ENCODE data around the gene URAD.
"Not testable (repeated sequence)": the region's sequence is repeated elsewhere in the genome, so short reads cannot be mapped to it uniquely, and the experiment has no call there.

The URAD gene

DNA sequence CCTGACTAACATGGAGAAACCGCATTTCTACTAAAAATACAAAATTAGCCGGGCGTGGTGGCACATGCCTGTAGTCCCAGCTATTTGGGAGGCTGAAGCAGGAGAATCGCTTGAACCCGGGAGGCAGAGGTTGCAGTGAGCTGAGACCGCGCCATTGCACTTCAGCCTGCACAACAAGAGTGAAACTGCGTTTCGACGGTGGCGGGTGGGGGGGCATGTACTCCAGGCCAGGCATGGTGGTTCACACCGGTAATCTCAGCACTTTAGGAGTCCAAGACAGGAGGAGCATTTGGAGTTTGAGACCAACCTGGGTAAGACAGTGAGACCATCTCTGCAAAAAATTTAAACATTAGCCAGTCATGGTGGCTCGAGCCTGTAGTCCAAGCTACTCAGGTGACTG lies 24.3 kb downstream of the URAD start:
- peaks cover 62% of the 10 kb centered on the region for H3K4me1 ChIP-seq (ENCODE audit: control insufficient read depth, insufficient read depth, low read length)
- H3K4me3 ChIP-seq (ENCODE audit: low read depth, low read length) = peak overlapping the region; percentile 16; the same call in 1 of the 2 replicates
- not testable (repeated sequence) for H3K9me3 ChIP-seq (ENCODE audit: control insufficient read depth, insufficient read depth, low read depth, low read length); H3K27ac ChIP-seq (ENCODE audit: low read depth, low read length); H3K36me3 ChIP-seq (ENCODE audit: control insufficient read depth, insufficient read depth, low read length)
- peaks cover 100% of the 10 kb centered on the region for H3K27me3 ChIP-seq (ENCODE audit: control insufficient read depth, insufficient read depth, low read length)
- peak overlapping the region; percentile 97 for H3K9ac ChIP-seq (ENCODE audit: low read length)

DNA sequence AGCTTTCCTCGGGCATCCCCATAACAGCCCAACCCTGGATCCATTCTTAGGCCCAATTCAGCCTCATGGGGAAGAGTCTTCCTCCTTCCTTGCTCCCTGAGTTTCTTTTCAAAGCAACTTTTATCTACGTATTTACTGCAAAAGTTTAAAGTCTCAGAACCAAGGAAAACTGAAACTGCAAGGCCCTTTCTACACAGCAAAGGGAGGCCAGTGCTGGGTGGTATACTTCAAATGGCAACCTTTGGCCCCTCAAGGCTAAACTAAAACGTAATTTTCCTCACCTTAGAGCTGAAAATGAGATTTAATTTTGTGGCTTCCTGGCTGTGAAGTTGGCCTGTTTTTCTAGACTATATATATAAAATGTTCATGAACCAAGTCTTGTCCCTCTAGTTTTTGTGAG lies 25.0 kb downstream of the URAD start:
- H3K36me3 ChIP-seq (ENCODE audit: control insufficient read depth, insufficient read depth, low read length) = no peaks in the 10 kb centered on the region

DNA sequence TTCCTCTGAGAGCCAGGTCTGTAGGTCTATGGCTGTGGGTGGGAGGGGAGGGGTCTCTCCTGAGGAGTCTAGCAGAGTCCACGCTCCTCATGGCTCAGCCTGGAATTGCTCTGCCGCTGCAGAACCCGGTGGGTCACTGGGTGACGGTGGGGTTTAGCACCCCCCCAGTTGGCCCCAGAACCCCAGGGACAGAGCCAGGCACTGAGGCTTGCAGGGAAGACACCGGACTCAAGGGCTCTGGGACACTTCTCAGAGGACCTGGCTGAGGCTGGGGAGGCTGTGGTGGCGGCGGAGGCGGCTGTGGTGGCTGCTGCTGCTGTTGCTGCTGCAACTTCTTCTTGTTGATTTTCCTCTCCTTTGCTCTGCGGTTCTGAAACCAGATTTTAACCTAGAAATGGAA lies 25.5 kb downstream of the URAD start:
- Histone ChIP-seq H3K9ac (ENCODE audit: low read length) (peak overlapping the region; percentile 51), H3K4me1 (ENCODE audit: control insufficient read depth, insufficient read depth, low read length) (peaks cover 53% of the 10 kb centered on the region), H3K36me3 (ENCODE audit: control insufficient read depth, insufficient read depth, low read length) (no peaks in the 10 kb centered on the region), H3K9me3 (ENCODE audit: control insufficient read depth, insufficient read depth, low read depth, low read length) (no peaks in the 10 kb centered on the region), H3K27ac (ENCODE audit: low read depth, low read length) (no peak overlapping the region), H3K4me3 (ENCODE audit: low read depth, low read length) (peak overlapping the region; percentile 21; the same call in 1 of the 2 replicates), H3K27me3 (ENCODE audit: control insufficient read depth, insufficient read depth, low read length) (peaks cover 100% of the 10 kb centered on the region)

More for the DNA sequence above, 25.0 kb downstream of the URAD start:
- Histone ChIP-seq H3K9me3 (ENCODE audit: control insufficient read depth, insufficient read depth, low read depth, low read length) (no peaks in the 10 kb centered on the region), H3K4me3 (ENCODE audit: low read depth, low read length) (peak overlapping the region; percentile 21; the same call in 1 of the 2 replicates), H3K27me3 (ENCODE audit: control insufficient read depth, insufficient read depth, low read length) (peaks cover 100% of the 10 kb centered on the region), H3K9ac (ENCODE audit: low read length) (peak overlapping the region; percentile 51), H3K4me1 (ENCODE audit: control insufficient read depth, insufficient read depth, low read length) (peaks cover 57% of the 10 kb centered on the region), H3K27ac (ENCODE audit: low read depth, low read length) (no peak overlapping the region)

DNA sequence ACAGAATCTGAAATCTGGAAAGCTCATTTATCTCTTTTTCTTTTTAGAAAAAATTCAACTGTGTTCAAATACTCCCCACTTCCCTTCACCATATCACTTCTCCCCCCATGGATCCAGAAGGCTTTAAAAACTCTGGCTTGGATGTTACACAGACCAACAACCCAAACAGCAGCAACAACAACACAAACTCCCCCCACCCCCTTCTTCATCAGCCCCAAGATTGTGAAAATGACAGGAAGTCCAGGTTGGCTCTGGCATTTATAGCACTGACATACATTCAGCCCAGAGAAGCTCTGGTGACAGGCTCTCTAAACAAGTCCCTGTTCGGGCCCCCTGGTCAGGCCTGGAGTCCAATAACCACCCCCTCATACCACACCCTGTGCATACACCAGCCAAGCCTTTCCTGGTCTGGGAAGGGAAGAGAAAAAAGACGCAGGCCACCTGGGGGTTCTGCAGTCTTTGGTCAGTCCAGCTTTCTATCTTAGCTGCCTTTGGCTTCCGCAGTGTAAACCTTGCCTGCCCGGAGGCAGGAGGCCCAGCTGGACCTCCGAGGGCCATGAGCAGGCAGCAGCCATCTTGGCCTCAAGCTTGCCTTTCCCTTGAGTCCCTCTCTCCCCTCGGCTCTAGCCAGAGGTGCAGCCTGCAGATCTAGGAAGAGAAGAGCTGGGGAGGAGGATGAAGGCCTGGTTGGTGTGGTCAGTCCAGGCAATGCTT lies 26.2 kb downstream of the URAD start:
- Histone ChIP-seq H3K4me3 (ENCODE audit: low read depth, low read length) (peak overlapping the region; percentile 32; the same call in 1 of the 2 replicates), H3K4me1 (ENCODE audit: control insufficient read depth, insufficient read depth, low read length) (peaks cover 47% of the 10 kb centered on the region), H3K36me3 (ENCODE audit: control insufficient read depth, insufficient read depth, low read length) (no peaks in the 10 kb centered on the region), H3K9me3 (ENCODE audit: control insufficient read depth, insufficient read depth, low read depth, low read length) (no peaks in the 10 kb centered on the region), H3K9ac (ENCODE audit: low read length) (no peak overlapping the region), H3K27ac (ENCODE audit: low read depth, low read length) (no peak overlapping the region), H3K27me3 (ENCODE audit: control insufficient read depth, insufficient read depth, low read length) (peaks cover 100% of the 10 kb centered on the region)

DNA sequence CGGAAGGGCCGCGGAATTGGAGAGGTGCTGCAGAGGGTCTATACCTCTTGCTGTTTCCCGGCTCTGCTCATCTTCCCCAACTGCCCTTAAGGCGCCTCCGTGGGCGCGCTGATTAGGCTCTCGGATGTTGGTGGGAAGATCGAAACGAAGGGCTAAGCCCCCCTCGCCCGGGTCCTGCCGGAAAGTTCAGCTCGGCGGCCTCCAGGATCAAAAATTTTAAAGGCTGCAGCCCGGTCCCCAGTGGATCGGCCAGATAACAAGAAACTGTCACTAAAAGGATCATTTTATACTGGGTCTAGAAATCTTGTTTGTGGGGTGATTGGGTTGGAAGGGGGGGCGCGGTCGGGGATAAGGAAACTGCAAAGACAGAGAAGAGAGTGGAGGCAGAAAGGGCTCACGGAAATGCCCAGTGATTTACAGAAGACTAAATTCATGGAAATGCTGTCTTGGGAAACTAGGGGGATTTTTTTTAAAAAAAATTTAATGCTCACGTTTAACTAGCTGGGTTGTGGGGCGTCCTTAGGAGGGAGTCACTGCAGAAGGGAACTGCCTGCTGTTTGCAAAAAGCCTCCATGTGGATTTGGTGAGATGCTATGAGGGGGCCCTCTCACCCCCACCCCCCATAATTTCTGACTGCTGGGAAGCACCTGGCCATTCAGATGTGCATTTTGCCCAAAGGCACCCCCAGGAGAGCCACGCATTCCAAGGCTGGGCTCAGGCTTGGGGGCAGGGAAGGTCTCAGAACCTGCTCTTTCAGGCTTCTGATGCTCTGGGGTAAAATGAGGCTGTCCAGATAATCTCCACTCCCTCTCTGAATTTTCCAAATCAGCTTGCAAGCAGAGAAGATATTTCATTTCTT lies 27.0 kb downstream of the URAD start:
- Histone ChIP-seq H3K36me3 (ENCODE audit: control insufficient read depth, insufficient read depth, low read length) (no peaks in the 10 kb centered on the region), H3K9ac (ENCODE audit: low read length) (no peak overlapping the region), H3K4me1 (ENCODE audit: control insufficient read depth, insufficient read depth, low read length) (peaks cover 44% of the 10 kb centered on the region), H3K4me3 (ENCODE audit: low read depth, low read length) (peak overlapping the region; percentile 41), H3K27me3 (ENCODE audit: control insufficient read depth, insufficient read depth, low read length) (peaks cover 100% of the 10 kb centered on the region), H3K27ac (ENCODE audit: low read depth, low read length) (no peak overlapping the region), H3K9me3 (ENCODE audit: control insufficient read depth, insufficient read depth, low read depth, low read length) (no peaks in the 10 kb centered on the region)

DNA sequence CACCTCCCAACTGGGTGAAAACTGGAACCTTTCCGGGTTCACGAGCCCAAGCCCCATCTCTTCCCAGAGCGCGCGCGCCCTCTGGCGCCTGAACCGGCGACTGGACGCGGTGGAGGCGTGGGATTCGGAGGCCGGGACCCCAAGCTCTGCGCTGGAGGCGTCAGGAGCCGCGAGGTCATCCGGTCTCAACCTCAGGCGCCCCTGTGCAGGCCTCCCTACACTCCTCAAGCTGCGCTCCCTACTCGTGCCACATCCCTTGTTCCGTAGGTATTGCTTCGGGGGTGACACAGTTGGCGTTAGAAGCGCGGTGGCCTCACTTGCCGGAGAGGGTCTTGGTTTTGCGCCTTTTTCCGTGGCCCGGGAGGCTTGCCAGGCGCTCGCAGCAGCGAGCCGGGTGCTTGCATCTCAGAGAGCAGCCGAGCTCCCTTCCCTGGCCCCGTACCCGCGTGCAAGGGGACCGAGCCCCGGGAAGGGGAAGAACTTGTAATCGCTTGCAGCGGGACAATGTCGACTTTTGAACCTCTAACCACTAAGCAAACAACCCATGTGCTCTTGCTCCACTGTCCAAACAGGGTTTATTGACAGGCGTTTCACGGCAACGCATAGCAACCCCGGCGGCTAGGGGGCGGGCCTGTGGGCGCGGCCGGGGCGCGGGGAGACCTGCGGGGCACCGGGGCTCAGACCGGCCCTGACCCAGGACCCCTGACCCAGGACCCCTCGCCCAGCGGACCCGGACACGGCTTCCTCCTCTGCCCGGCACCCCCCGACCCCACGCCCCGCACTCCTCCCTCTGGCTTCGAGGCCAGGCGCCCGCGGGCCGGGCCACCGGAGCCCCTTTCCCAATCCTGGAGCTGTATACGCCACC lies 27.9 kb downstream of the URAD start:
- peaks cover 100% of the 10 kb centered on the region for H3K27me3 ChIP-seq (ENCODE audit: control insufficient read depth, insufficient read depth, low read length)
- no peaks in the 10 kb centered on the region for H3K36me3 ChIP-seq (ENCODE audit: control insufficient read depth, insufficient read depth, low read length)
- H3K9me3 ChIP-seq (ENCODE audit: control insufficient read depth, insufficient read depth, low read depth, low read length) = no peaks in the 10 kb centered on the region
- H3K4me3 ChIP-seq (ENCODE audit: low read depth, low read length) = peak overlapping the region; percentile 41
- H3K27ac ChIP-seq (ENCODE audit: low read depth, low read length) = no peak overlapping the region
- H3K4me1 ChIP-seq (ENCODE audit: control insufficient read depth, insufficient read depth, low read length) = peaks cover 38% of the 10 kb centered on the region
- H3K9ac ChIP-seq (ENCODE audit: low read length) = peak overlapping the region; percentile 31

DNA sequence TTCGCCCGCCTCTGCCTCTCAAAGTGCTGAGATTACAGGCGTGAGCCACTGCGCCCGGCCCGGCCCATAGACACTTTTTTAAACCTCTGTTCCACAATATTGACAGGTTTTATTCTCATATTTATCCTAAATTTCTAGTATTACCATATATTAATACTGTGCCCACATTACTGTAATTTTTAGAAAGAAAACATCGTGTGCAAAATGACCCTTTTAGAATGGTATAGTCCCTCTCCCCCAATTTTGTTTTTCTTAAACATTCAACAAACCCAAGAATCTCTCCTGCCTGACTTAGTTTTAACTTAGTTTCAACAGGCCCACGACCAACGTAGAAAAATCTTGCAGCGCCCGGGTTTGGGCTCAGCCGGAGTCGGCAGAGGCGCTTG lies 28.5 kb downstream of the URAD start:
- no peak overlapping the region for H3K9ac ChIP-seq (ENCODE audit: low read length)
- H3K27ac ChIP-seq (ENCODE audit: low read depth, low read length) = no peak overlapping the region
- no peaks in the 10 kb centered on the region for H3K36me3 ChIP-seq (ENCODE audit: control insufficient read depth, insufficient read depth, low read length)
- peaks cover 32% of the 10 kb centered on the region for H3K4me1 ChIP-seq (ENCODE audit: control insufficient read depth, insufficient read depth, low read length)
- H3K9me3 ChIP-seq (ENCODE audit: control insufficient read depth, insufficient read depth, low read depth, low read length) = no peaks in the 10 kb centered on the region
- H3K27me3 ChIP-seq (ENCODE audit: control insufficient read depth, insufficient read depth, low read length) = peaks cover 100% of the 10 kb centered on the region
- no peak overlapping the region for H3K4me3 ChIP-seq (ENCODE audit: low read depth, low read length)

DNA sequence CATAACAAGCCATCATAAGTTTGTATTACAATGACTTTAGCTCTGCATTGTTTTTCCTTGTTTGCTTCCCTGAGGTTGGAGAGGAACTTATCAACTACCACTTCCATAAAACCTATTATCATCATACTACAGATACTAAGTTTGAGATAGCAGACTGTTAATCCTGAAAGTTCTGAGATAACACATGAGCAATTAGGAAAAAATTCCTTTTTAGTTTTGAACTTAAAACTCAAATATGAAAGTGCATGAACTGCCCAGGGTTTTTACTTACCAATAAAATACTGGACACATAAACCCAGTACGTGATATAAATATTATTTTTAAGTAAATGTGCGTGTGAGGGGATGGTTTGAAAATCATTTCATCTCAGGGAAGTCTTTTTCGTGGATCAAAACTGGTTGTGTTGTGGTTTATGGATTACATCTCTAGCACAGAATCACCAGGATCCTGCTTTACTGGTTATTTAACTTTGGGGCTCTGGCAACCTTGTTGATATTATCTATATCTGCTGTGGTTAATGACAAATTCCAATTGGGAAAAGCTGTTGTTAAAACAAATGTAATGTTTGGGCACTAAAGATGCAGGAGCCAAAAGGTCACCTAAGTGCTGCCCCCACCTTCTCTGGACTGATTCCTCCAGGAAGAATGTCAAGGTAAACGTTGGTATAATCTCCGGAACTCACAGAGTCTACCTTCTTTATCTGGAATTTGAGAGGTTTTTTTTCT lies 31.8 kb downstream of the URAD start:
- peaks cover 100% of the 10 kb centered on the region for H3K27me3 ChIP-seq (ENCODE audit: control insufficient read depth, insufficient read depth, low read length)
- no peak overlapping the region for H3K27ac ChIP-seq (ENCODE audit: low read depth, low read length)
- no peak overlapping the region for H3K4me3 ChIP-seq (ENCODE audit: low read depth, low read length)
- H3K36me3 ChIP-seq (ENCODE audit: control insufficient read depth, insufficient read depth, low read length) = no peaks in the 10 kb centered on the region
- no peaks in the 10 kb centered on the region for H3K9me3 ChIP-seq (ENCODE audit: control insufficient read depth, insufficient read depth, low read depth, low read length)
- H3K9ac ChIP-seq (ENCODE audit: low read length) = no peak overlapping the region
- peaks cover 14% of the 10 kb centered on the region; the same call in 1 of the 2 replicates for H3K4me1 ChIP-seq (ENCODE audit: control insufficient read depth, insufficient read depth, low read length)

DNA sequence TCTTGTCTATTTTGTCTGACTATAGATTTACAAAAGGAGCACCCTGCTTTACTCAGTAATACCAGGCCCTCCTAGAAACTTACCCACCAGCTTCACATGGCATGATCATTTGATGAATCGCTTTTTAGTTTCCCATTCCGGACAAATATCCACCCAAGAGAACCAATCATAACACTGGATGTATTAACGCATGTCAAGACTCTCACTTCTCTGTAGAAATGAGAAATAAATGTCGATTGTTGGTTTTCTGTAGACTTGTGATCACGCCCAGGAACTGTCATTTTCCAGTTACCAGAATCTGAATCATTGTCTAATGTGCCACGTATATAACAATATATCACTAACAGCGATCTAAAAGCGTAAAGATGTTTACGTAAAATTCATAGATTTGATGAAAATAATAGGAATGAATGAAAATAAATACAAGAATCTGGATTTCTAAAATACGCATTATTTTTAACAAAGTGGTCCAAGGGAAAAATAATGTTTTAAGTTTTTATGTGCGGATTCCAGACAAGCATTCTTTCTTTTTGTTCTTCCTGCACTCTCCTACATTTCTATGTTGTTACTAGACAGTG lies 33.4 kb downstream of the URAD start:
- peaks cover 98% of the 10 kb centered on the region for H3K27me3 ChIP-seq (ENCODE audit: control insufficient read depth, insufficient read depth, low read length)
- H3K27ac ChIP-seq (ENCODE audit: low read depth, low read length) = no peak overlapping the region
- H3K9me3 ChIP-seq (ENCODE audit: control insufficient read depth, insufficient read depth, low read depth, low read length) = no peaks in the 10 kb centered on the region
- no peak overlapping the region; the same call in 1 of the 2 replicates for H3K4me3 ChIP-seq (ENCODE audit: low read depth, low read length)
- no peak overlapping the region for H3K9ac ChIP-seq (ENCODE audit: low read length)
- no peaks in the 10 kb centered on the region for H3K36me3 ChIP-seq (ENCODE audit: control insufficient read depth, insufficient read depth, low read length)
- 0 out of 2 replicates have a peak, but pooled peaks cover 4% of the 10 kb centered on the region for H3K4me1 ChIP-seq (ENCODE audit: control insufficient read depth, insufficient read depth, low read length)

DNA sequence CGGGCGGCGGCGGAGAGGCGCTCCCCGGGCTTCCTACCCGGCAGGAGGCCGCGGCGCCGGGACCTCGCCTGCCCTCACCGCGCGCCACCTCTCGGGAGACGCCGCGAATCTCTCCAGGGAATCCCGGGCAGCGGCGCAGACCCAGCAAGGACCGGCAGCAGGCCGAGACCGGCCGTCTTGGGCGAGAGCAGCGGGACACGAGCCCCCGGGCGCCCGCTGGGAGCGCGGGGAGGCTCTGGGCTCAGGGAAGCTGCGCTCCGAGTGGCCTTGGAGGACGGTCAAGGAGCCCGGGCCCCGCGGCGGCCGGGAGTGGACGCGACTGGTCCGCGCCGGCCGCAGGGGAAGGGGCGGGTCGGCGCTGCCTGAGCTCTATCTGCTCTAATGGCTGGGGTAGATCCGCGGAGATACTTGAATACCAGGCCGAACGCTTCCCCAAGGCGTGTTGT lies 34.1 kb downstream of the URAD start:
- H3K27me3 ChIP-seq (ENCODE audit: control insufficient read depth, insufficient read depth, low read length) = peaks cover 98% of the 10 kb centered on the region
- 0 out of 2 replicates have a peak, but pooled peaks cover 3% of the 10 kb centered on the region for H3K4me1 ChIP-seq (ENCODE audit: control insufficient read depth, insufficient read depth, low read length)
- peak overlapping the region; percentile 34 for H3K9ac ChIP-seq (ENCODE audit: low read length)
- no peaks in the 10 kb centered on the region for H3K36me3 ChIP-seq (ENCODE audit: control insufficient read depth, insufficient read depth, low read length)
- 0 out of 2 replicates have a peak, but pooled peaks cover 2% of the 10 kb centered on the region for H3K9me3 ChIP-seq (ENCODE audit: control insufficient read depth, insufficient read depth, low read depth, low read length)
- no peak overlapping the region for H3K27ac ChIP-seq (ENCODE audit: low read depth, low read length)
- peak overlapping the region; percentile 51 for H3K4me3 ChIP-seq (ENCODE audit: low read depth, low read length)

All from HUES6 (cell line).